GM19238 (cell line): Measurements from ENCODE around the gene VRK3.

Experiments used
- DNase-seq: peaks from one replicate; pipeline ENCODE4 v3.0.0; 2011; ENCODE audit warnings: low spot score; ENCODE audit not compliant: insufficient read length

VRK3 gene

GRCh38 chr19:49931293-49932040 is 93.7 kb downstream of the VRK3 start:
- DNase-seq: no peak

- no peak for DNase-seq
Observed at GRCh38 chr19:49930483-49931011, 94.6 kb downstream of the VRK3 start.

GRCh38 chr19:49929611-49930482 is 95.3 kb downstream of the VRK3 start:
- peak; percentile 87 for DNase-seq

GRCh38 chr19:49929121-49929610 is 96.0 kb downstream of the VRK3 start, which contains the start of the genes ATF5 and NUP62:
ATF5 (plus strand) TSS chr19:49929205; CDS start chr19:49930851, 1,646 bp downstream.
NUP62 (minus strand) TSS chr19:49929504; CDS start chr19:49909807, 19,697 bp downstream.
- DNase-seq: peak; percentile 93

- DNase-seq: no peak
Observed at GRCh38 chr19:49927526-49928264, 97.5 kb downstream of the VRK3 start.

GRCh38 chr19:49926515-49926914 is 98.7 kb downstream of the VRK3 start:
- no peak for DNase-seq
